Activated CD4-positive, alpha-beta T cell treated with anti-CD3 and anti-CD28 coated beads, Interleukin-2, amount 50 U/mL, for 1 hour (primary cell): ENCODE measurements around the gene TMEM175.

Source experiments
- DNase-seq: peaks from one replicate; pipeline ENCODE4 v3.0.0-alpha.2; 2020

The TMEM175 gene

GRCh38 chr4:960636-961350 is 28.5 kb downstream of the TMEM175 start:
- DNase-seq, result no peak

- no peak for DNase-seq
Measured at GRCh38 chr4:961351-962230, 29.3 kb downstream of the TMEM175 start.

- no peak for DNase-seq
Measured at GRCh38 chr4:962231-963208, 30.3 kb downstream of the TMEM175 start.

GRCh38 chr4:963276-964225 is 31.3 kb downstream of the TMEM175 start:
- no peak for DNase-seq

- no peak for DNase-seq
Measured at GRCh38 chr4:964346-965025, 32.2 kb downstream of the TMEM175 start.

- DNase-seq, result no peak
Measured at GRCh38 chr4:965048-965765, 32.9 kb downstream of the TMEM175 start.

- no peak for DNase-seq
Measured at GRCh38 chr4:965766-966134, 33.5 kb downstream of the TMEM175 start.

GRCh38 chr4:966266-967112 is 34.2 kb downstream of the TMEM175 start:
- no peak for DNase-seq

GRCh38 chr4:967113-968104 is 35.1 kb downstream of the TMEM175 start:
- DNase-seq, result no peak

GRCh38 chr4:968221-968620 is 36.0 kb downstream of the TMEM175 start:
- no peak for DNase-seq

- no peak for DNase-seq
Measured at GRCh38 chr4:968621-969394, 36.5 kb downstream of the TMEM175 start.

GRCh38 chr4:970046-970745 is 37.9 kb downstream of the TMEM175 start:
- DNase-seq, result no peak

GRCh38 chr4:970854-971520 is 38.7 kb downstream of the TMEM175 start:
- no peak for DNase-seq

GRCh38 chr4:971666-972500 is 39.6 kb downstream of the TMEM175 start:
- DNase-seq, result no peak
